ENCODE results near the gene XPO1. TPM values are rescaled to one million over a fixed set of nuclear protein-coding genes. Genes with fewer than 3 reads are reported as not detected.

The XPO1 gene
- polyA plus RNA-seq, 1 donor from 2014 or later: 494 TPM

GRCh38 chr2:61439241-61440002 lies 98.7 kb downstream of the XPO1 start:
- no peaks in the 10 kb centered on the region for H3K9me3 ChIP-seq (ENCODE audit: low read length)
- no peaks in the 10 kb centered on the region for H3K27me3 ChIP-seq (ENCODE audit: insufficient read depth, low read depth, low read length)
- H3K9me2 ChIP-seq (ENCODE audit: insufficient read depth, low read length): no peaks in the 10 kb centered on the region
- H3F3A ChIP-seq (ENCODE audit: insufficient read depth, low read length, poor library complexity, severe bottlenecking): no peaks in the 10 kb centered on the region
- peaks cover 77% of the 10 kb centered on the region for H3K79me2 ChIP-seq (replicated peaks; ENCODE audit: insufficient read depth, low read length)
- H3K27ac ChIP-seq (ENCODE audit: low read length): no peak overlapping the region
- no peak overlapping the region for H2AFZ ChIP-seq (ENCODE audit: low read depth, low read length)
- TF ChIP-seq POLR2AphosphoS5 (IDR thresholded peaks at IDR 0.05) (no peak), RAD21 (conservative IDR thresholded peaks at IDR 0.05) (no peak), MXI1 (conservative IDR thresholded peaks at IDR 0.05; ENCODE audit: poor library complexity, severe bottlenecking) (no peak), EP300 (conservative IDR thresholded peaks at IDR 0.05; ENCODE audit: poor library complexity, severe bottlenecking) (no peak), EZH2 (IDR thresholded peaks at IDR 0.05; ENCODE audit: borderline replicate concordance, insufficient read depth, low read length, poor library complexity, severe bottlenecking) (no peak), TAF1 (IDR thresholded peaks at IDR 0.05; ENCODE audit: low read depth) (no peak), REST (IDR thresholded peaks at IDR 0.05; ENCODE audit: borderline replicate concordance) (no peak), SMC3 (conservative IDR thresholded peaks at IDR 0.05; ENCODE audit: poor library complexity) (no peak)
- TF ChIP-seq, protein P1, sequence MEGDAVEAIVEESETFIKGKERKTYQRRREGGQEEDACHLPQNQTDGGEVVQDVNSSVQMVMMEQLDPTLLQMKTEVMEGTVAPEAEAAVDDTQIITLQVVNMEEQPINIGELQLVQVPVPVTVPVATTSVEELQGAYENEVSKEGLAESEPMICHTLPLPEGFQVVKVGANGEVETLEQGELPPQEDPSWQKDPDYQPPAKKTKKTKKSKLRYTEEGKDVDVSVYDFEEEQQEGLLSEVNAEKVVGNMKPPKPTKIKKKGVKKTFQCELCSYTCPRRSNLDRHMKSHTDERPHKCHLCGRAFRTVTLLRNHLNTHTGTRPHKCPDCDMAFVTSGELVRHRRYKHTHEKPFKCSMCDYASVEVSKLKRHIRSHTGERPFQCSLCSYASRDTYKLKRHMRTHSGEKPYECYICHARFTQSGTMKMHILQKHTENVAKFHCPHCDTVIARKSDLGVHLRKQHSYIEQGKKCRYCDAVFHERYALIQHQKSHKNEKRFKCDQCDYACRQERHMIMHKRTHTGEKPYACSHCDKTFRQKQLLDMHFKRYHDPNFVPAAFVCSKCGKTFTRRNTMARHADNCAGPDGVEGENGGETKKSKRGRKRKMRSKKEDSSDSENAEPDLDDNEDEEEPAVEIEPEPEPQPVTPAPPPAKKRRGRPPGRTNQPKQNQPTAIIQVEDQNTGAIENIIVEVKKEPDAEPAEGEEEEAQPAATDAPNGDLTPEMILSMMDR (IDR thresholded peaks at IDR 0.05; ENCODE audit: poor library complexity, severe bottlenecking): no peak
- no peak overlapping the region for H3K9ac ChIP-seq (ENCODE audit: low read length)
- H4K20me1 ChIP-seq (ENCODE audit: insufficient read depth): no peaks in the 10 kb centered on the region
- no peak overlapping the region for H3K4me2 ChIP-seq (ENCODE audit: low read length)
- H3K36me3 ChIP-seq (ENCODE audit: insufficient read depth, low read length): peaks cover 5% of the 10 kb centered on the region
- no peak overlapping the region for H3K4me3 ChIP-seq (ENCODE audit: low read length)

DNA sequence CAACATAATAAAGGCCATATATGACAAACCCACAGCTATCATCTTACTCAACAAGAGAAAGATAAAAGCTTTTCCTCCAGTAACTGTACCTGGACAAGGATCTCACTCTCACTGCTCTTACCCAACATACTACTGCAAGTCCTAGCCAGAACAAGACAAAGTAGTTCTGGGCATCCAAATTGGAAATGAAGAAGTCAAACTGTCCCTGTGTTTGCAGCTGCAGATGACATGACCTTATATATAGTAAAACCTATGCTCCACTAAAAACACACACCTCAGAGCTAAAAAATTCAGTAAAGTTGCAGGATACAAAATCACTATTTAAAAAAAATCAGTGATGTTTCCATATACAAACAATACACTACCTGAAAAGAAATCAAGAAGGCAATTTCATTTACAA lies 99.5 kb downstream of the XPO1 start:
- H3K9me2 ChIP-seq (ENCODE audit: insufficient read depth, low read length): no peaks in the 10 kb centered on the region
- H3K4me3 ChIP-seq (ENCODE audit: low read length): no peak overlapping the region
- H3K9me3 ChIP-seq (ENCODE audit: low read length): no peaks in the 10 kb centered on the region
- no peak overlapping the region for H3K9ac ChIP-seq (ENCODE audit: low read length)
- no peak overlapping the region for H3K27ac ChIP-seq (ENCODE audit: low read length)
- no peak for TF ChIP-seq POLR2AphosphoS5 (IDR thresholded peaks at IDR 0.05)
- TF ChIP-seq TAF1 (IDR thresholded peaks at IDR 0.05; ENCODE audit: low read depth): no peak
- no peak for TF ChIP-seq EZH2 (IDR thresholded peaks at IDR 0.05; ENCODE audit: borderline replicate concordance, insufficient read depth, low read length, poor library complexity, severe bottlenecking)
- TF ChIP-seq RAD21 (conservative IDR thresholded peaks at IDR 0.05): no peak
- TF ChIP-seq SMC3 (conservative IDR thresholded peaks at IDR 0.05; ENCODE audit: poor library complexity): no peak
- TF ChIP-seq, protein P1 (IDR thresholded peaks at IDR 0.05; ENCODE audit: poor library complexity, severe bottlenecking): no peak
- TF ChIP-seq MXI1 (conservative IDR thresholded peaks at IDR 0.05; ENCODE audit: poor library complexity, severe bottlenecking): no peak
- no peak for TF ChIP-seq EP300 (conservative IDR thresholded peaks at IDR 0.05; ENCODE audit: poor library complexity, severe bottlenecking)
- TF ChIP-seq REST (IDR thresholded peaks at IDR 0.05; ENCODE audit: borderline replicate concordance): no peak
- no peak overlapping the region for H3K4me2 ChIP-seq (ENCODE audit: low read length)
- H3K36me3 ChIP-seq (ENCODE audit: insufficient read depth, low read length): peaks cover 4% of the 10 kb centered on the region
- H4K20me1 ChIP-seq (ENCODE audit: insufficient read depth): no peaks in the 10 kb centered on the region
- H2AFZ ChIP-seq (ENCODE audit: low read depth, low read length): no peak overlapping the region
- H3K27me3 ChIP-seq (ENCODE audit: insufficient read depth, low read depth, low read length): no peaks in the 10 kb centered on the region
- no peaks in the 10 kb centered on the region for H3F3A ChIP-seq (ENCODE audit: insufficient read depth, low read length, poor library complexity, severe bottlenecking)
- peaks cover 77% of the 10 kb centered on the region for H3K79me2 ChIP-seq (replicated peaks; ENCODE audit: insufficient read depth, low read length)

All from neural cell (in vitro differentiated cells).